ENCODE measurements around the gene CD38. TPM values are rescaled to one million over a fixed set of nuclear protein-coding genes. Genes with fewer than 3 reads are reported as not detected.

Gene CD38
- total and polyA plus RNA-seq, 3 donors from 2014 or later = 0.68 to 2.2 (median 1.0) TPM

- H3K9me3 ChIP-seq = no peaks in the 10 kb centered on the region
- intact Hi-C loops (cut with DNase I; ENCODE audit: low total_unique reads) = no loop called here
- no peak overlapping the region for H3K27ac ChIP-seq
- TF ChIP-seq CTCF (IDR thresholded peaks at IDR 0.05) (no peak), POLR2A (IDR thresholded peaks at IDR 0.05) (no peak)
- no peaks in the 10 kb centered on the region for H3K4me1 ChIP-seq
- WGBS, 2 donors = 54 to 79% methylated on average over 5 of the region's 5 CpGs
- H3K27me3 ChIP-seq = no peaks in the 10 kb centered on the region
- H3K4me3 ChIP-seq = no peak overlapping the region
- no peaks in the 10 kb centered on the region for H3K36me3 ChIP-seq (ENCODE audit: low read depth, missing control alignments)
- DNase-seq = no peak
These were observed 34.0 kb upstream of the CD38 start for GRCh38 chr4:15744016-15744545.

GRCh38 chr4:15746110-15746509 lies 32.0 kb upstream of the CD38 start:
- no peaks in the 10 kb centered on the region for H3K27me3 ChIP-seq
- 95 to 100% methylated on average over 1 of the region's 1 CpG for WGBS, 2 donors
- H3K9me3 ChIP-seq = no peaks in the 10 kb centered on the region
- no peak overlapping the region for H3K4me3 ChIP-seq
- no peaks in the 10 kb centered on the region for H3K36me3 ChIP-seq (ENCODE audit: low read depth, missing control alignments)
- TF ChIP-seq CTCF (IDR thresholded peaks at IDR 0.05) (no peak), POLR2A (IDR thresholded peaks at IDR 0.05) (no peak)
- no peak overlapping the region for H3K27ac ChIP-seq
- DNase-seq = no peak
- intact Hi-C loops (cut with DNase I; ENCODE audit: low total_unique reads) = no loop called here
- H3K4me1 ChIP-seq = no peaks in the 10 kb centered on the region

- intact Hi-C loops (cut with DNase I; ENCODE audit: low total_unique reads) = no loop called here
- H3K27ac ChIP-seq = no peak overlapping the region
- no peaks in the 10 kb centered on the region for H3K9me3 ChIP-seq
- H3K36me3 ChIP-seq (ENCODE audit: low read depth, missing control alignments) = no peaks in the 10 kb centered on the region
- 68 to 79% methylated on average over 6 of the region's 6 CpGs for WGBS, 2 donors
- no peak overlapping the region for H3K4me3 ChIP-seq
- H3K4me1 ChIP-seq = no peaks in the 10 kb centered on the region
- TF ChIP-seq CTCF (IDR thresholded peaks at IDR 0.05) = no peak
- TF ChIP-seq POLR2A (IDR thresholded peaks at IDR 0.05) = no peak
- H3K27me3 ChIP-seq = no peaks in the 10 kb centered on the region
- DNase-seq = no peak
These were observed 29.1 kb upstream of the CD38 start for GRCh38 chr4:15749001-15749400.

GRCh38 chr4:15751153-15751552 lies 27.0 kb upstream of the CD38 start:
- no peak for TF ChIP-seq CTCF (IDR thresholded peaks at IDR 0.05)
- TF ChIP-seq POLR2A (IDR thresholded peaks at IDR 0.05) = no peak
- Histone ChIP-seq H3K27ac (no peak overlapping the region), H3K36me3 (ENCODE audit: low read depth, missing control alignments) (no peaks in the 10 kb centered on the region), H3K4me1 (no peaks in the 10 kb centered on the region), H3K27me3 (no peaks in the 10 kb centered on the region), H3K9me3 (no peaks in the 10 kb centered on the region), H3K4me3 (no peak overlapping the region)
- WGBS, 2 donors = 73 to 95% methylated on average over 2 of the region's 2 CpGs
- no peak for DNase-seq
- intact Hi-C loops (cut with DNase I; ENCODE audit: low total_unique reads) = no loop called here

GRCh38 chr4:15753081-15753480 lies 25.0 kb upstream of the CD38 start:
- intact Hi-C loops (cut with DNase I; ENCODE audit: low total_unique reads) = no loop called here
- Histone ChIP-seq H3K4me3 (no peak overlapping the region), H3K27ac (no peak overlapping the region), H3K36me3 (ENCODE audit: low read depth, missing control alignments) (no peaks in the 10 kb centered on the region), H3K4me1 (no peaks in the 10 kb centered on the region), H3K27me3 (no peaks in the 10 kb centered on the region), H3K9me3 (no peaks in the 10 kb centered on the region)
- whole genome bisulfite sequencing, 2 donors = 87 to 90% methylated on average over 6 of the region's 6 CpGs
- DNase-seq = no peak
- TF ChIP-seq CTCF (IDR thresholded peaks at IDR 0.05) (no peak), POLR2A (IDR thresholded peaks at IDR 0.05) (no peak)
